NCI-H2227 treated with DMSO at 0.1 percent for 48 hours (cell line): Measurements from ENCODE around the gene AGAP3.

Experiments
- DNase-seq: peaks from one replicate; lab custom pipeline; 2025; lab: John Stamatoyannopoulos, UW

The AGAP3 gene

GRCh38 chr7:151167197-151167961 is 81.1 kb downstream of the AGAP3 start, which contains the start of gene GBX1:
Gene GBX1 (minus strand): TSS chr7:151167694. CDS start chr7:151167548, 146 bp downstream.
- peak; percentile 11 for DNase-seq

GRCh38 chr7:151168003-151168786 is 81.9 kb downstream of the AGAP3 start:
- peak; percentile 35 for DNase-seq

- DNase-seq, result no peak
Measured at GRCh38 chr7:151168787-151169162, 82.5 kb downstream of the AGAP3 start.

- DNase-seq, result peak; percentile 77
Measured at GRCh38 chr7:151172273-151173141, 86.2 kb downstream of the AGAP3 start.

GRCh38 chr7:151173386-151174245 is 87.3 kb downstream of the AGAP3 start:
- no peak for DNase-seq

- DNase-seq, result no peak
Measured at GRCh38 chr7:151174246-151175046, 88.2 kb downstream of the AGAP3 start.

- no peak for DNase-seq
Measured at GRCh38 chr7:151175047-151175792, 88.9 kb downstream of the AGAP3 start.

- DNase-seq, result no peak
Measured at GRCh38 chr7:151175793-151176311, 89.6 kb downstream of the AGAP3 start.

- DNase-seq, result no peak
Measured at GRCh38 chr7:151176401-151176800, 90.1 kb downstream of the AGAP3 start.

GRCh38 chr7:151177310-151177709 is 91.0 kb downstream of the AGAP3 start:
- no peak for DNase-seq

GRCh38 chr7:151178236-151178635 is 92.0 kb downstream of the AGAP3 start:
- no peak for DNase-seq

GRCh38 chr7:151178831-151179230 is 92.6 kb downstream of the AGAP3 start:
- no peak for DNase-seq

- no peak for DNase-seq
Measured at GRCh38 chr7:151179287-151179860, 93.1 kb downstream of the AGAP3 start.

- DNase-seq, result no peak
Measured at GRCh38 chr7:151179946-151180345, 93.7 kb downstream of the AGAP3 start.

- DNase-seq, result no peak
Measured at GRCh38 chr7:151181011-151181431, 94.7 kb downstream of the AGAP3 start.

GRCh38 chr7:151185762-151186639 is 99.7 kb downstream of the AGAP3 start:
- DNase-seq, result no peak

GRCh38 chr7:151186640-151187408 is 100.5 kb downstream of the AGAP3 start, which contains the start of gene ASB10:
Gene ASB10 (minus strand): TSS chr7:151187250. CDS start chr7:151187130, 120 bp downstream.
- DNase-seq, result no peak
